Esophagus muscularis mucosa (tissue), 2 donors: ENCODE data around the gene KAZN.

Experiments used
- POLR2A ChIP-seq: fragments of 450-650 bp; IDR thresholded peaks from one replicate; pipeline ENCODE4 v1.6.1; 2017; ENCODE audit warnings: antibody characterized with exemption, moderate library complexity, mild to moderate bottlenecking, low read depth
- POLR2AphosphoS5 ChIP-seq, 2 donors: sonication (generic); formaldehyde crosslinking; IDR thresholded peaks; one replicate each; pipeline ENCODE4 v1.6.1; 2017; ENCODE audit warnings: antibody characterized with exemption in 2 of 2

- no peak for TF ChIP-seq POLR2A
- TF ChIP-seq POLR2AphosphoS5 (IDR thresholded peaks at IDR 0.05) = no peak
These were observed 436.2 kb downstream of the KAZN start for GRCh38 chr1:15034656-15035055.
